ENCODE measurements around the gene PAX7. TPM values are rescaled to one million over a fixed set of nuclear protein-coding genes. Genes with fewer than 3 reads are reported as not detected.

Gene PAX7
- total and polyA plus RNA-seq, 2 of the 4 experiments (the other 2 are of a cell fraction): not detected

- CTCF ChIA-PET: no interaction called here
- dilution Hi-C loops (cut with HindIII; ENCODE audit: low sequenced_read_pairs, unreplicated experiment): no loop called here
These were observed 22.1 kb downstream of the PAX7 start for GRCh38 chr1:18652791-18653190.

More at GRCh38 chr1:18652791-18653190, 22.1 kb downstream of the PAX7 start:
- Histone ChIP-seq H4K8ac (ENCODE audit: low read depth in 2 of 2, low read length in 2 of 2) (no peak overlapping the region), H3K4ac (ENCODE audit: low read depth, low read length) (no peak overlapping the region), H2BK15ac (ENCODE audit: low read depth, low read length) (no peak overlapping the region), H3K23ac (ENCODE audit: low read depth, low read length) (no peak overlapping the region), H4K5ac (ENCODE audit: low read depth, low read length) (no peak overlapping the region), H2AK5ac (ENCODE audit: low read depth, low read length) (no peak overlapping the region), H4K91ac (ENCODE audit: insufficient read depth, low read depth, low read length) (no peak overlapping the region), H3K9me3 (ENCODE audit: control insufficient read depth, insufficient read depth, low read length) (no peaks in the 10 kb centered on the region), H3K4me2 (ENCODE audit: low read depth, low read length) (no peak overlapping the region), H4K20me1 (ENCODE audit: insufficient read depth, low read length) (no peaks in the 10 kb centered on the region), H2AK9ac (replicated peaks; ENCODE audit: low read depth, low read length, poor library complexity) (no peak overlapping the region), H3K4me3 (ENCODE audit: insufficient read depth, low read depth, low read length) (no peak overlapping the region), H3K9ac (ENCODE audit: low read depth, low read length) (no peak overlapping the region), H2AFZ (replicated peaks; ENCODE audit: low read length, poor library complexity) (no peak overlapping the region), H2BK5ac (ENCODE audit: low read depth, low read length, poor library complexity, severe bottlenecking) (no peak overlapping the region), H3K56ac (ENCODE audit: extremely low read depth, insufficient read depth, low read length) (no peak overlapping the region), H3K9me1 (ENCODE audit: insufficient read depth, low read length) (no peaks in the 10 kb centered on the region), H3K36me3 (ENCODE audit: control insufficient read depth, insufficient read depth, low read length) (no peaks in the 10 kb centered on the region), H3K14ac (replicated peaks; ENCODE audit: low read depth, low read length) (no peak overlapping the region), H2BK120ac (ENCODE audit: low read depth, low read length) (no peak overlapping the region), H2BK20ac (ENCODE audit: low read depth, low read length) (no peak overlapping the region), H3K4me1 (ENCODE audit: control insufficient read depth, insufficient read depth, low read length) (no peaks in the 10 kb centered on the region), H3K27me3 (ENCODE audit: control insufficient read depth, insufficient read depth, low read length) (peaks cover 48% of the 10 kb centered on the region), H3K27ac (ENCODE audit: insufficient read depth, low read length) (no peak overlapping the region), H3K79me1 (ENCODE audit: low read depth in 1 of 2, low read length in 2 of 2) (no peaks in the 10 kb centered on the region), H3K18ac (ENCODE audit: low read depth, low read length) (no peak overlapping the region)
- TF ChIP-seq MAZ (IDR thresholded peaks at IDR 0.05; ENCODE audit: borderline replicate concordance, low read depth, low read length) (no peak), MXI1 (IDR thresholded peaks at IDR 0.05; ENCODE audit: borderline replicate concordance, low read depth, low read length) (no peak), FOS (IDR thresholded peaks at IDR 0.05; ENCODE audit: low read depth, low read length) (no peak), USF2 (IDR thresholded peaks at IDR 0.05; ENCODE audit: low read depth, low read length) (no peak), ELK1 (IDR thresholded peaks at IDR 0.05; ENCODE audit: borderline replicate concordance, low read depth, low read length) (no peak), BHLHE40 (IDR thresholded peaks at IDR 0.05; ENCODE audit: low read depth, low read length) (no peak), NFE2L2 (IDR thresholded peaks at IDR 0.05; ENCODE audit: low read depth, low read length) (no peak), MAFK (IDR thresholded peaks at IDR 0.05; ENCODE audit: low read depth, low read length) (no peak), CTCF (conservative IDR thresholded peaks at IDR 0.05; ENCODE audit: low read depth, low read length) (no peak), RAD21 (IDR thresholded peaks at IDR 0.05; ENCODE audit: low read length) (no peak), RFX5 (IDR thresholded peaks at IDR 0.05; ENCODE audit: low read depth, low read length) (no peak), CHD1 (IDR thresholded peaks at IDR 0.05; ENCODE audit: low read depth, low read length) (no peak), POLR2A (IDR thresholded peaks at IDR 0.05; ENCODE audit: low read depth, low read length) (no peak)
- no TSS peak for BruUV-seq (replicated peaks)
- ATAC-seq (ENCODE audit: low read depth) (no peak), DNase-seq (no peak)
- POLR2A ChIA-PET (ENCODE audit: unreplicated experiment): no interaction called here
- in situ Hi-C loops (cut with MboI; ENCODE audit: low sequenced_read_pairs): no loop called here
- WGBS, 2 experiments (ENCODE audit: extremely low coverage in 2 of 2, insufficient read length in 1 of 2): no CpG with 5 or more reads among the region's 1 CpG
- intact Hi-C loops (cut with micrococcal nuclease): no loop called here

All from IMR-90 (cell line).